GM10248 (cell line): Measurements from ENCODE around the gene PRR16.

Source experiments
- CTCF ChIA-PET: fragments of 300-600 bp; sonication (Branson Sonifier 250); formaldehyde crosslinking; extraction: SDS; loops from one replicate; lab custom pipeline; 2021; ENCODE audit warnings: antibody characterized with exemption; lab: Yijun Ruan, JAX
- POLR2A ChIA-PET: fragments of 350-650 bp; sonication (Branson Sonifier 250); formaldehyde crosslinking; extraction: SDS; loops from one replicate; lab custom pipeline; 2020; ENCODE audit warnings: antibody characterized with exemption; lab: Yijun Ruan, JAX
- DNase-seq: peaks from one replicate; pipeline ENCODE4 v3.0.0; 2012; ENCODE audit errors: extremely low spot score
- CTCF ChIP-seq: IDR thresholded peaks from 2 replicates; pipeline ENCODE4 v1.5.1; 2012; ENCODE audit warnings: mild to moderate bottlenecking, low read depth; ENCODE audit errors: extremely low read depth, missing control alignments, control extremely low read depth

Gene PRR16

GRCh38 chr5:120564013-120564412 is 99.9 kb downstream of the PRR16 start:
- ChIA-PET CTCF (interaction anchor here (1.5 kb wide), 1 partner anchor 9 kb away, joined by 5 read pairs; no protein-coding TSS in a partner anchor), POLR2A (no interaction called here)
- TF ChIP-seq CTCF = no peak
- no peak for DNase-seq

- ChIA-PET CTCF (interaction anchor here (0.9 kb wide), 1 partner anchor 20 kb away, joined by 3 read pairs; no protein-coding TSS in a partner anchor), POLR2A (no interaction called here)
- DNase-seq = no peak
- no peak for TF ChIP-seq CTCF
Measured at GRCh38 chr5:120567066-120567465, 103.0 kb downstream of the PRR16 start.

GRCh38 chr5:120567921-120568320 is 103.8 kb downstream of the PRR16 start:
- TF ChIP-seq CTCF = no peak
- DNase-seq = no peak
- POLR2A ChIA-PET = no interaction called here
- CTCF ChIA-PET = no interaction called here

GRCh38 chr5:120568711-120569110 is 104.6 kb downstream of the PRR16 start:
- DNase-seq = no peak
- ChIA-PET POLR2A (no interaction called here), CTCF (no interaction called here)
- TF ChIP-seq CTCF = no peak

GRCh38 chr5:120576588-120576987 is 112.5 kb downstream of the PRR16 start:
- no peak for TF ChIP-seq CTCF
- CTCF ChIA-PET = no interaction called here
- no peak for DNase-seq
- POLR2A ChIA-PET = no interaction called here

- ChIA-PET CTCF (no interaction called here), POLR2A (no interaction called here)
- TF ChIP-seq CTCF = no peak
- DNase-seq = no peak
Measured at GRCh38 chr5:120582635-120583034, 118.5 kb downstream of the PRR16 start.
